ENCODE results near the gene PCGF6.

PCGF6 gene

DNA sequence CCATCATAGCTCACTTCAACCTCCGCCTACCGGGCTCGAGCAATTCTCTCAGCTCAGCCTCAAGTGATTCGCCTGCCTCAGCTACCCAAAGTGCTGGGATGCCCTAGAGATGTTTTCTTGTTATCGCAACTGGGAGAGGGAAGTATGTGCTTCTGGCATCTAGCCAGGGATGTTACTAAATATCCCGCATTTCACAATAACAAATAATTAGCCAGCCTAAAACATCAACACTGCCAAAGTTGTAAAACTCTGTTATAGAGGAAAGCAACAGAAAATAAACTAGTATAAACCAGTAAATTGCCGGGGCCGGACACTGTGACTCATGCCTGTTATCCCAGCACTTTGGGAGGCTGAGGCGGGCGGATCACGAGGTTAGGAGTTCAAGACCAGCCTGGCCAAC lies 66.8 kb downstream of the PCGF6 start:
- Histone ChIP-seq H4K8ac (ENCODE audit: low read depth, low read length) (no peak overlapping the region), H3K23ac (ENCODE audit: low read depth, low read length, poor library complexity) (no peak overlapping the region)
- no CpG with 5 or more reads among the region's 11 CpGs for WGBS, 2 donors (ENCODE audit: extremely low coverage in 2 of 2, insufficient read length in 2 of 2, insufficient replicate concordance in 1 of 2)

DNA sequence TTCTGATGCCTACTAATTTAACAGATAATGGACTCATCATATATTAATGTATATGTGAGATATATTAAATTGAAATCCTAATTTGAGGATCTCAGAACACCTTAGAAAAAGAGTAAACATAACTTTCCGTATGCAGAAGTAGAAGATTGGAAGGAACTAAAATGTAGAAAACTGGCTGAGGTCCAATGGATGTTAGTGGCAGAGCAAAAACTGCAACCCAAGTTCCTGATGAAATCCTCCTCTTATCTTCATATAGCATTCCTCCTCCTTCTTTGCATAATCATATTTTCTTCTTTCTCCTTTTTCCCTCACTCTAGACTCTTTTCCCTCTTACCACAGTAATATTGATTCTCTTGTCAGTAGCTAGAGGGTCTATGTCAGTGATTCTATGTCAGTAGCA lies 68.0 kb downstream of the PCGF6 start:
- Histone ChIP-seq H3K36me3 (replicated peaks in 1 of 2; ENCODE audit: control insufficient read depth in 2 of 2, insufficient read depth in 2 of 2, low read length in 2 of 2) (peaks cover 0 to 28% of the 10 kb centered on the region in 2 donors), H2AFZ (ENCODE audit: low read length) (no peak overlapping the region), H3K27me3 (ENCODE audit: control insufficient read depth in 3 of 3, insufficient read depth in 3 of 3, low read depth in 1 of 3, low read length in 3 of 3) (peaks cover 0 to 8% (median 5%) of the 10 kb centered on the region in 3 experiments), H4K8ac (ENCODE audit: low read depth, low read length) (no peak overlapping the region), H4K91ac (ENCODE audit: low read depth, low read length, poor library complexity) (no peak overlapping the region), H2BK5ac (ENCODE audit: low read length) (no peak overlapping the region), H3K9me3 (replicated peaks in 1 of 2; ENCODE audit: control insufficient read depth in 2 of 2, insufficient read depth in 1 of 2, low read depth in 1 of 2, low read length in 2 of 2) (peaks cover 0 to under 1% of the 10 kb centered on the region in 2 donors), H3K27ac (replicated peaks; ENCODE audit: low read length) (no peak overlapping the region), H3K4me3 (ENCODE audit: low read length in 2 of 2) (no peak overlapping the region), H3K4me1 (ENCODE audit: control insufficient read depth in 2 of 2, insufficient read depth in 1 of 2, low read depth in 1 of 2, low read length in 2 of 2) (peaks cover 13 to 15% of the 10 kb centered on the region in 2 donors), H3K23ac (ENCODE audit: low read depth, low read length, poor library complexity) (no peak overlapping the region), H3K79me1 (ENCODE audit: low read depth, low read length) (no peaks in the 10 kb centered on the region), H2BK120ac (ENCODE audit: low read depth, low read length) (no peak overlapping the region), H2BK15ac (ENCODE audit: low read length) (no peak overlapping the region), H2AK5ac (ENCODE audit: low read depth, low read length) (no peak overlapping the region), H3K4me2 (ENCODE audit: insufficient read depth, low read length, poor library complexity, severe bottlenecking) (no peak overlapping the region), H3K4ac (ENCODE audit: low read length) (no peak overlapping the region), H3K14ac (ENCODE audit: low read length) (no peak overlapping the region), H3K18ac (ENCODE audit: low read length) (no peak overlapping the region), H2BK12ac (ENCODE audit: low read length) (no peak overlapping the region), H3K9ac (ENCODE audit: low read depth, low read length, poor library complexity) (no peak overlapping the region)
- no CpG with 5 or more reads among the region's 1 CpG for WGBS, 2 donors (ENCODE audit: extremely low coverage in 2 of 2, insufficient read length in 2 of 2, insufficient replicate concordance in 1 of 2)
- DNase-seq (ENCODE audit: low spot score): no peak

More for the DNA sequence above, 66.8 kb downstream of the PCGF6 start:
- no peak overlapping the region for H3K14ac ChIP-seq (ENCODE audit: low read length)
- peaks cover 8 to 10% of the 10 kb centered on the region in 2 donors for H3K4me1 ChIP-seq (ENCODE audit: control insufficient read depth in 2 of 2, insufficient read depth in 1 of 2, low read depth in 1 of 2, low read length in 2 of 2)
- no peak overlapping the region for H3K18ac ChIP-seq (ENCODE audit: low read length)
- no peak overlapping the region for H2BK5ac ChIP-seq (ENCODE audit: low read length)
- no peak overlapping the region for H2BK12ac ChIP-seq (ENCODE audit: low read length)
- no peaks in the 10 kb centered on the region for H3K9me3 ChIP-seq (replicated peaks in 1 of 2; ENCODE audit: control insufficient read depth in 2 of 2, insufficient read depth in 1 of 2, low read depth in 1 of 2, low read length in 2 of 2)
- DNase-seq (ENCODE audit: low spot score): no peak
- peaks cover 0 to 40% of the 10 kb centered on the region in 2 donors for H3K36me3 ChIP-seq (replicated peaks in 1 of 2; ENCODE audit: control insufficient read depth in 2 of 2, insufficient read depth in 2 of 2, low read length in 2 of 2)
- H3K4ac ChIP-seq (ENCODE audit: low read length): no peak overlapping the region
- H2BK15ac ChIP-seq (ENCODE audit: low read length): no peak overlapping the region
- H4K91ac ChIP-seq (ENCODE audit: low read depth, low read length, poor library complexity): no peak overlapping the region
- no peak overlapping the region for H3K4me3 ChIP-seq (ENCODE audit: low read length in 2 of 2)
- no peaks in the 10 kb centered on the region for H3K79me1 ChIP-seq (ENCODE audit: low read depth, low read length)
- no peak overlapping the region for H3K9ac ChIP-seq (ENCODE audit: low read depth, low read length, poor library complexity)
- H2BK120ac ChIP-seq (ENCODE audit: low read depth, low read length): no peak overlapping the region
- no peaks in the 10 kb centered on the region for H3K27me3 ChIP-seq (ENCODE audit: control insufficient read depth in 3 of 3, insufficient read depth in 3 of 3, low read depth in 1 of 3, low read length in 3 of 3)
- H2AK5ac ChIP-seq (ENCODE audit: low read depth, low read length): no peak overlapping the region
- H3K4me2 ChIP-seq (ENCODE audit: insufficient read depth, low read length, poor library complexity, severe bottlenecking): no peak overlapping the region
- H3K27ac ChIP-seq (replicated peaks; ENCODE audit: low read length): no peak overlapping the region
- H2AFZ ChIP-seq (ENCODE audit: low read length): no peak overlapping the region

DNA sequence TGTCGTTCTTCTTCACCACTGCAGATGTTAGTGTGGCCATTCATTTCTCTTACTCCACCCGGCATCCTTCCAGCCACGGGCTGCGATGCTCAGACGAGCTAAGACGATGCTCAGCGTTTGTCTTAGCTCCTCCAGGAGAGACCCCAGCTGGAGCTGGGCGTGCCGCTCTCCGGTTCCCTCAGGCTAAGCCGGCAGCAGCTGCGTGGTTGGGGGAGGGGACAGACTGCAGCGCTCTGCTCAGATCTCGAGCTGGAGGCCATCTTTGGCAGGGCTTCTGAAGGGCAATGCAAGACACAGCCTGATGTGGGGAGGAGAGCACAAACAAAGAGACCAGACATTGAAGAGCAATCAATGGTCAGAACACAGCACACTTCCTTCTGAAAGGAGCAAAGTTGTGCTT lies 69.2 kb downstream of the PCGF6 start:
- peaks cover 4 to 20% (median 10%) of the 10 kb centered on the region in 3 experiments for H3K27me3 ChIP-seq (ENCODE audit: control insufficient read depth in 3 of 3, insufficient read depth in 3 of 3, low read depth in 1 of 3, low read length in 3 of 3)
- H2AFZ ChIP-seq (ENCODE audit: low read length): peak overlapping the region; percentile 62
- no peak overlapping the region for H3K9ac ChIP-seq (ENCODE audit: low read depth, low read length, poor library complexity)
- H3K4me3 ChIP-seq (ENCODE audit: low read length in 2 of 2): peak overlapping the region; percentile 5 to 10
- H4K8ac ChIP-seq (ENCODE audit: low read depth, low read length): no peak overlapping the region
- peak; percentile 66 for DNase-seq (ENCODE audit: low spot score)
- peak overlapping the region; percentile 38 for H3K27ac ChIP-seq (replicated peaks; ENCODE audit: low read length)
- no peak overlapping the region for H2AK5ac ChIP-seq (ENCODE audit: low read depth, low read length)
- peaks cover 0 to 5% of the 10 kb centered on the region in 2 donors for H3K9me3 ChIP-seq (replicated peaks in 1 of 2; ENCODE audit: control insufficient read depth in 2 of 2, insufficient read depth in 1 of 2, low read depth in 1 of 2, low read length in 2 of 2)
- H3K4me2 ChIP-seq (ENCODE audit: insufficient read depth, low read length, poor library complexity, severe bottlenecking): peak overlapping the region; percentile 42
- no peak overlapping the region for H3K23ac ChIP-seq (ENCODE audit: low read depth, low read length, poor library complexity)
- H3K14ac ChIP-seq (ENCODE audit: low read length): no peak overlapping the region
- H3K18ac ChIP-seq (ENCODE audit: low read length): no peak overlapping the region
- no peak overlapping the region for H4K91ac ChIP-seq (ENCODE audit: low read depth, low read length, poor library complexity)
- H3K4ac ChIP-seq (ENCODE audit: low read length): no peak overlapping the region
- H2BK15ac ChIP-seq (ENCODE audit: low read length): no peak overlapping the region
- no peaks in the 10 kb centered on the region for H3K79me1 ChIP-seq (ENCODE audit: low read depth, low read length)
- H3K4me1 ChIP-seq (ENCODE audit: control insufficient read depth in 2 of 2, insufficient read depth in 1 of 2, low read depth in 1 of 2, low read length in 2 of 2): peaks cover 18 to 19% of the 10 kb centered on the region in 2 donors
- WGBS, 2 donors (ENCODE audit: extremely low coverage in 2 of 2, insufficient read length in 2 of 2, insufficient replicate concordance in 1 of 2): no CpG with 5 or more reads among the region's 14 CpGs
- H2BK5ac ChIP-seq (ENCODE audit: low read length): no peak overlapping the region
- no peak overlapping the region for H2BK120ac ChIP-seq (ENCODE audit: low read depth, low read length)
- no peak overlapping the region for H2BK12ac ChIP-seq (ENCODE audit: low read length)
- H3K36me3 ChIP-seq (replicated peaks in 1 of 2; ENCODE audit: control insufficient read depth in 2 of 2, insufficient read depth in 2 of 2, low read length in 2 of 2): peaks cover 0 to 18% of the 10 kb centered on the region in 2 donors

DNA sequence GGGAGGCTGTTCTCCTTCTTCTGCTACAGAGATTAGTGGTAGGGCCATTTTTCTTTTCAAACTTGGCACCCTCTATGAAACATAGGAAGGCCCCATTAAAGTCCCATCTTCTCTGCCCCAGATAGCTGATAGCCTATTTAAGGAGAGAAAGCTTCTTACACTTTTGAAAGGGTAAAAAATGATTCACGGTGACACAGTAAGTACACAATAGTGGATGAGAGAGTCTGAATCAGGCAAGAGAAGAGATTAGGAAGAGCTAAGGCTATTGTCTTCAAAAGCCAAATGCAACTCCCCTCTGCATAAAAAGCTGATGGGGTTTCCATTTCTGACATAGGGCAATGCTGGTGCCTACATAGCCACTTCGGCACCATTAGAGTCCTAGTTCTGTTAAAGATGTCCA lies 70.4 kb downstream of the PCGF6 start:
- Histone ChIP-seq H2BK120ac (ENCODE audit: low read depth, low read length) (no peak overlapping the region), H3K9me3 (replicated peaks in 1 of 2; ENCODE audit: control insufficient read depth in 2 of 2, insufficient read depth in 1 of 2, low read depth in 1 of 2, low read length in 2 of 2) (peaks cover 0 to 5% of the 10 kb centered on the region in 2 donors), H2BK15ac (ENCODE audit: low read length) (no peak overlapping the region), H3K4me3 (ENCODE audit: low read length in 2 of 2) (no peak overlapping the region), H4K8ac (ENCODE audit: low read depth, low read length) (no peak overlapping the region), H2BK12ac (ENCODE audit: low read length) (no peak overlapping the region), H3K79me1 (ENCODE audit: low read depth, low read length) (no peaks in the 10 kb centered on the region), H3K18ac (ENCODE audit: low read length) (no peak overlapping the region), H3K27ac (replicated peaks; ENCODE audit: low read length) (no peak overlapping the region), H3K4me2 (ENCODE audit: insufficient read depth, low read length, poor library complexity, severe bottlenecking) (no peak overlapping the region), H2AK5ac (ENCODE audit: low read depth, low read length) (no peak overlapping the region), H3K9ac (ENCODE audit: low read depth, low read length, poor library complexity) (no peak overlapping the region), H2AFZ (ENCODE audit: low read length) (no peak overlapping the region), H3K23ac (ENCODE audit: low read depth, low read length, poor library complexity) (no peak overlapping the region), H3K36me3 (replicated peaks in 1 of 2; ENCODE audit: control insufficient read depth in 2 of 2, insufficient read depth in 2 of 2, low read length in 2 of 2) (peaks cover 0 to 14% of the 10 kb centered on the region in 2 donors), H3K4ac (ENCODE audit: low read length) (no peak overlapping the region), H3K27me3 (ENCODE audit: control insufficient read depth in 3 of 3, insufficient read depth in 3 of 3, low read depth in 1 of 3, low read length in 3 of 3) (peaks cover 13 to 32% (median 13%) of the 10 kb centered on the region in 3 experiments), H3K14ac (ENCODE audit: low read length) (no peak overlapping the region), H2BK5ac (ENCODE audit: low read length) (no peak overlapping the region), H3K4me1 (ENCODE audit: control insufficient read depth in 2 of 2, insufficient read depth in 1 of 2, low read depth in 1 of 2, low read length in 2 of 2) (peaks cover 20 to 23% of the 10 kb centered on the region in 2 donors), H4K91ac (ENCODE audit: low read depth, low read length, poor library complexity) (no peak overlapping the region)
- WGBS, 2 donors (ENCODE audit: extremely low coverage in 2 of 2, insufficient read length in 2 of 2, insufficient replicate concordance in 1 of 2): no CpG with 5 or more reads among the region's 2 CpGs
- DNase-seq (ENCODE audit: low spot score): no peak

Data from neuronal stem cell (in vitro differentiated cells).